Colonic mucosa (tissue), 4 donors: ENCODE measurements around the gene PHC3. TPM values are rescaled to one million over a fixed set of nuclear protein-coding genes. Genes with fewer than 3 reads are reported as not detected.
A peak's percentile ranks its signal among the peaks of the same experiment; 100 is the strongest.

Experiments
- DNase-seq: peaks from one replicate; pipeline ENCODE4 v3.0.0-alpha.2; 2020
- H3K27ac ChIP-seq: fragments of 200-600 bp; one replicate; pipeline ENCODE4 v1.8.0; 2021
- H3K27me3 ChIP-seq: fragments of 200-600 bp; one replicate; pipeline ENCODE4 v1.8.0; 2021
- H3K36me3 ChIP-seq: fragments of 200-600 bp; one replicate; pipeline ENCODE4 v1.8.0; 2021
- H3K4me1 ChIP-seq: fragments of 200-600 bp; one replicate; pipeline ENCODE4 v1.8.0; 2021; ENCODE audit warnings: mild to moderate bottlenecking
- H3K4me3 ChIP-seq: fragments of 200-600 bp; one replicate; pipeline ENCODE4 v1.8.0; 2021
- H3K9ac ChIP-seq, 2 donors: one replicate each; pipeline ENCODE4 v1.7.0; 2013; ENCODE audit warnings: control low read depth in 2 of 2, low read depth in 2 of 2, low read length in 2 of 2
- H3K9me3 ChIP-seq: fragments of 200-600 bp; one replicate; pipeline ENCODE4 v1.8.0; 2021
- intact Hi-C: fragments of 100-400 bp; cut with DNase I; formaldehyde crosslinking; loops from one replicate; pipeline ENCODE4 v1.14.1; 2022
- total RNA-seq, 2 donors: library from RNA; stranded (reverse); fragmentation: NEBNext Ultra II Directional in 1 of 2; extraction: Animal tissue kit (Norgen Biotek cat#: 25700) in 1 of 2; gene quantifications; one replicate each; pipeline ENCODE4 v1.2.1, GENCODE V29; 2021
- TF ChIP-seq, protein P1 (sequence below): fragments of 200-600 bp; IDR thresholded peaks from one replicate; pipeline ENCODE4 v1.8.0; 2022; ENCODE audit warnings: antibody characterized with exemption, mild to moderate bottlenecking
- donor health status: healthy.
- donor health status: DM: no; HTN: no; CAD: no.
- donor health status: DM: no; HTN: no; CAD: no.

Gene PHC3
- total RNA-seq, 2 donors from 2014 or later = 36.4 to 49.4 TPM

- no peaks in the 10 kb centered on the region for H3K4me1 ChIP-seq
- DNase-seq = no peak
- TF ChIP-seq, protein P1, sequence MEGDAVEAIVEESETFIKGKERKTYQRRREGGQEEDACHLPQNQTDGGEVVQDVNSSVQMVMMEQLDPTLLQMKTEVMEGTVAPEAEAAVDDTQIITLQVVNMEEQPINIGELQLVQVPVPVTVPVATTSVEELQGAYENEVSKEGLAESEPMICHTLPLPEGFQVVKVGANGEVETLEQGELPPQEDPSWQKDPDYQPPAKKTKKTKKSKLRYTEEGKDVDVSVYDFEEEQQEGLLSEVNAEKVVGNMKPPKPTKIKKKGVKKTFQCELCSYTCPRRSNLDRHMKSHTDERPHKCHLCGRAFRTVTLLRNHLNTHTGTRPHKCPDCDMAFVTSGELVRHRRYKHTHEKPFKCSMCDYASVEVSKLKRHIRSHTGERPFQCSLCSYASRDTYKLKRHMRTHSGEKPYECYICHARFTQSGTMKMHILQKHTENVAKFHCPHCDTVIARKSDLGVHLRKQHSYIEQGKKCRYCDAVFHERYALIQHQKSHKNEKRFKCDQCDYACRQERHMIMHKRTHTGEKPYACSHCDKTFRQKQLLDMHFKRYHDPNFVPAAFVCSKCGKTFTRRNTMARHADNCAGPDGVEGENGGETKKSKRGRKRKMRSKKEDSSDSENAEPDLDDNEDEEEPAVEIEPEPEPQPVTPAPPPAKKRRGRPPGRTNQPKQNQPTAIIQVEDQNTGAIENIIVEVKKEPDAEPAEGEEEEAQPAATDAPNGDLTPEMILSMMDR = no peak
- no peak overlapping the region for H3K9ac ChIP-seq
- H3K4me3 ChIP-seq = no peak overlapping the region
- no peaks in the 10 kb centered on the region for H3K36me3 ChIP-seq
- H3K9me3 ChIP-seq = no peaks in the 10 kb centered on the region
- no peaks in the 10 kb centered on the region for H3K27me3 ChIP-seq
- H3K27ac ChIP-seq = no peak overlapping the region
- intact Hi-C loops = no loop called here
Measured at GRCh38 chr3:170056710-170057454, 124.7 kb downstream of the PHC3 start.

- Histone ChIP-seq H3K27ac (no peak overlapping the region), H3K36me3 (no peaks in the 10 kb centered on the region), H3K27me3 (no peaks in the 10 kb centered on the region), H3K4me3 (no peak overlapping the region), H3K9ac (no peak overlapping the region), H3K4me1 (no peaks in the 10 kb centered on the region), H3K9me3 (no peaks in the 10 kb centered on the region)
- no peak for DNase-seq
- TF ChIP-seq, protein P1 = no peak
- intact Hi-C loops = no loop called here
Measured at GRCh38 chr3:170055209-170055608, 126.3 kb downstream of the PHC3 start.

DNA sequence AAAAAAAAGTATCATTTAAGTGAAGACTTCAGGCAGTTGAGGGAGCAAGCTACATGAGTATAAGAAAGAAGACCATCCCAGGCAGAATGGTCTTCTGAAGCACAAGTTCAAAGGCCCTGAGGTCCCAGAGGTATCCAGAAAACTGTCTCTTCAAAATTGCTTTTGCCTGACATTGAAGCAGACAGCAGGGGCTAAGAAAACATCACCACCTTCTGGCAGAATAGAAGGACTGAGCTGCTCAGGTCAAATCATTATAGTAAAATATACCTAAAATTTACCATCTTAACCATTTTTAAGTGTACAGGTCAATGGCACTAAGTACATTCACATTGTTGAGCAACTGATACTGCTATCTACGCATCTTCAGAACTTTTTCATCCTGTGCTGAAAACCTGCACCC lies 127.3 kb downstream of the PHC3 start:
- Histone ChIP-seq H3K9ac (no peak overlapping the region), H3K4me3 (no peak overlapping the region), H3K36me3 (no peaks in the 10 kb centered on the region), H3K4me1 (no peaks in the 10 kb centered on the region), H3K9me3 (no peaks in the 10 kb centered on the region), H3K27me3 (no peaks in the 10 kb centered on the region), H3K27ac (no peak overlapping the region)
- intact Hi-C loops = no loop called here
- no peak for DNase-seq
- TF ChIP-seq, protein P1 = no peak

DNA sequence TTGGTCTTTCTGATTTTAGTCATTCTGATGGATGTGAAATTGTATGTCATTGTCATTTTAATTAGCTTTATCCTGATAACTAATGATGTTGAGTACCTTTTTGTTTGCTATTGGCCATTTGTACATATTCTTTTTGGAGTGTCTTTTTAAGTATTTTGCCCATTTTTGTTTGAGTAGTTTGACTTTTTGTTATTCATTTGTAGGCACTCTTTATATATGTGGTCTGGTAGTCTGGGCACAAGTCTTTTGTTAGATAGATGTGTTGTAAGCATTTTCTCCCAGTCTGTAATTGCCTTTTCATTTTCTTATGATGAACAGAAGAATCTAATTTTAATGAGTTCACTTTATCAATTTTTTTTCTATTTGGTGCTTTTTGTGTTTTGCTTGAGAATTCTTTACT lies 129.1 kb downstream of the PHC3 start:
- Histone ChIP-seq H3K9ac (no peak overlapping the region), H3K27ac (no peak overlapping the region), H3K4me3 (no peak overlapping the region), H3K36me3 (no peaks in the 10 kb centered on the region), H3K4me1 (peaks cover 1% of the 10 kb centered on the region), H3K9me3 (no peaks in the 10 kb centered on the region), H3K27me3 (no peaks in the 10 kb centered on the region)
- intact Hi-C loops = no loop called here
- TF ChIP-seq, protein P1 = no peak
- DNase-seq = no peak

DNA sequence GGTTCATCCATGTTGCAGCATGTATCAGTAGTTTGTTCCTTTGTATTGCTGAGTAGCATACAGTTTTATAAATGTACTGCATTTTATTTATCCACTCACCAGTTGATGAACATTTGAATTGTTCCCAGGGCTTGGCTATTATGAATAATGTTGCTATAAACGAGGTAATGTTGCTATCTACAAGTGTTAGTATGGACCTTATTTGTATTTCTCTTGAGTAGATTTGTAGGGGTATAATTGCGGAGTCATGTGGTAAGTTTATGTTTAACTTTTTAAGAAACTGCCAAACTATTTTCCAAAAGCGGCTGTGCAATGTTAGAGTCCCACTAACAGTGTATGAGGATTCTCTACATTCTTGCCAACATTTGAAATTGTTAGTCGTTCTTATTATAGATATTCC lies 130.8 kb downstream of the PHC3 start:
- H3K4me3 ChIP-seq = no peak overlapping the region
- intact Hi-C loops = no loop called here
- H3K27me3 ChIP-seq = no peaks in the 10 kb centered on the region
- no peak for DNase-seq
- H3K27ac ChIP-seq = no peak overlapping the region
- H3K4me1 ChIP-seq = peaks cover 12% of the 10 kb centered on the region
- TF ChIP-seq, protein P1 = no peak
- no peaks in the 10 kb centered on the region for H3K9me3 ChIP-seq
- no peaks in the 10 kb centered on the region for H3K36me3 ChIP-seq
- peak overlapping the region in 1 of 2 donors; percentile 38 for H3K9ac ChIP-seq
